Measurements from ENCODE around the gene MS4A8. TPM values are rescaled to one million over a fixed set of nuclear protein-coding genes. Genes with fewer than 3 reads are reported as not detected.

Gene MS4A8
- total RNA-seq, 1 donor from 2014 or later: not detected

GRCh38 chr11:60761436-60762190 is 62.2 kb downstream of the MS4A8 start:
- no peak for TF ChIP-seq CTCF (IDR thresholded peaks at IDR 0.05)
- DNase-seq (no peak), ATAC-seq (no peak)
- Histone ChIP-seq H3K36me3 (no peaks in the 10 kb centered on the region), H3K9me3 (no peaks in the 10 kb centered on the region), H3K27me3 (peaks cover 16% of the 10 kb centered on the region), H3K4me3 (no peak overlapping the region), H3K4me1 (no peaks in the 10 kb centered on the region), H3K27ac (no peak overlapping the region)
- intact Hi-C loops (cut with DNase I): no loop called here

GRCh38 chr11:60762851-60763691 is 63.7 kb downstream of the MS4A8 start:
- Histone ChIP-seq H3K27ac (no peak overlapping the region), H3K27me3 (peaks cover 29% of the 10 kb centered on the region), H3K4me3 (no peak overlapping the region), H3K9me3 (no peaks in the 10 kb centered on the region), H3K4me1 (no peaks in the 10 kb centered on the region), H3K36me3 (no peaks in the 10 kb centered on the region)
- ATAC-seq (peak; percentile 73), DNase-seq (peak; percentile 59)
- intact Hi-C loops (cut with DNase I): no loop called here
- peak; percentile 38 for TF ChIP-seq CTCF (IDR thresholded peaks at IDR 0.05)

GRCh38 chr11:60763692-60764369 is 64.4 kb downstream of the MS4A8 start:
- Histone ChIP-seq H3K36me3 (no peaks in the 10 kb centered on the region), H3K4me1 (no peaks in the 10 kb centered on the region), H3K9me3 (no peaks in the 10 kb centered on the region), H3K4me3 (no peak overlapping the region), H3K27me3 (peaks cover 29% of the 10 kb centered on the region), H3K27ac (no peak overlapping the region)
- DNase-seq (no peak), ATAC-seq (peak; percentile 58)
- intact Hi-C loops (cut with DNase I): no loop called here
- TF ChIP-seq CTCF (IDR thresholded peaks at IDR 0.05): no peak

GRCh38 chr11:60764879-60765278 is 65.5 kb downstream of the MS4A8 start:
- Histone ChIP-seq H3K36me3 (no peaks in the 10 kb centered on the region), H3K27ac (no peak overlapping the region), H3K27me3 (peaks cover 29% of the 10 kb centered on the region), H3K4me3 (no peak overlapping the region), H3K9me3 (no peaks in the 10 kb centered on the region), H3K4me1 (no peaks in the 10 kb centered on the region)
- ATAC-seq (no peak), DNase-seq (no peak)
- no peak for TF ChIP-seq CTCF (IDR thresholded peaks at IDR 0.05)
- intact Hi-C loops (cut with DNase I): no loop called here

- intact Hi-C loops (cut with DNase I): no loop called here
- H3K4me3 ChIP-seq: no peak overlapping the region
- peaks cover 29% of the 10 kb centered on the region for H3K27me3 ChIP-seq
- H3K27ac ChIP-seq: no peak overlapping the region
- no peak for TF ChIP-seq CTCF (IDR thresholded peaks at IDR 0.05)
- no peak for ATAC-seq
- H3K4me1 ChIP-seq: no peaks in the 10 kb centered on the region
- no peaks in the 10 kb centered on the region for H3K9me3 ChIP-seq
- no peaks in the 10 kb centered on the region for H3K36me3 ChIP-seq
- DNase-seq: no peak
Observed at GRCh38 chr11:60765355-60765754, 65.9 kb downstream of the MS4A8 start.

Other genes with a start within 250 kb of the MS4A8 start
- 1.3 TPM for gene MS4A1, start 243.8 kb upstream of the MS4A8 start, total RNA-seq
- gene MS4A12, start 206.8 kb upstream of the MS4A8 start, total RNA-seq: not detected
- gene MS4A13, start 184.2 kb upstream of the MS4A8 start, total RNA-seq: not detected
- gene MS4A18, start 25.1 kb downstream of the MS4A8 start, total RNA-seq: not detected
- 147 TPM for gene MS4A15, start 57.3 kb downstream of the MS4A8 start, total RNA-seq
- not detected for gene MS4A10, start 85.7 kb downstream of the MS4A8 start, total RNA-seq
- 16.6 TPM for gene CCDC86, start 142.5 kb downstream of the MS4A8 start, total RNA-seq
- 1.8 TPM for gene PTGDR2, start 156.3 kb downstream of the MS4A8 start, total RNA-seq
- gene ZP1, start 167.9 kb downstream of the MS4A8 start, total RNA-seq: not detected
- 59.8 TPM for gene PRPF19, start 207.0 kb downstream of the MS4A8 start, total RNA-seq
- gene TMEM109, start 214.5 kb downstream of the MS4A8 start, total RNA-seq: 156 TPM
- gene TMEM132A, start 224.8 kb downstream of the MS4A8 start, total RNA-seq: 18.4 TPM

All from upper lobe of right lung (tissue), 1 donor.